Memory B cell (primary cell): ENCODE results near the gene LPCAT3.

Source experiments
- ATAC-seq: fragments of 150-1000 bp; cut with Tn5 transposase; 2 replicates; pipeline ENCODE4 v1.10.0; 2021; ENCODE audit warnings: low read depth, mild to moderate bottlenecking, moderate library complexity
- DNase-seq, 2 donors: peaks; one replicate each; pipeline ENCODE4 v3.0.0; 2022; ENCODE audit warnings: low spot score in 2 of 2
- H3K27ac Mint-ChIP-seq: one replicate; pipeline ENCODE4 v1.8.0; 2022; ENCODE audit warnings: mild to moderate bottlenecking, moderate library complexity, mixed read lengths
- H3K27me3 Mint-ChIP-seq: one replicate; pipeline ENCODE4 v1.8.0; 2022; ENCODE audit warnings: mixed read lengths
- H3K36me3 Mint-ChIP-seq: one replicate; pipeline ENCODE4 v1.8.0; 2022; ENCODE audit warnings: mild to moderate bottlenecking, mixed read lengths
- H3K4me1 Mint-ChIP-seq: one replicate; pipeline ENCODE4 v1.8.0; 2022; ENCODE audit warnings: mixed read lengths
- H3K4me3 Mint-ChIP-seq: one replicate; pipeline ENCODE4 v1.8.0; 2022; ENCODE audit warnings: mild to moderate bottlenecking, moderate library complexity, mixed read lengths
- H3K9me3 Mint-ChIP-seq: one replicate; pipeline ENCODE4 v1.8.0; 2022; ENCODE audit warnings: mixed read lengths

The LPCAT3 gene

DNA sequence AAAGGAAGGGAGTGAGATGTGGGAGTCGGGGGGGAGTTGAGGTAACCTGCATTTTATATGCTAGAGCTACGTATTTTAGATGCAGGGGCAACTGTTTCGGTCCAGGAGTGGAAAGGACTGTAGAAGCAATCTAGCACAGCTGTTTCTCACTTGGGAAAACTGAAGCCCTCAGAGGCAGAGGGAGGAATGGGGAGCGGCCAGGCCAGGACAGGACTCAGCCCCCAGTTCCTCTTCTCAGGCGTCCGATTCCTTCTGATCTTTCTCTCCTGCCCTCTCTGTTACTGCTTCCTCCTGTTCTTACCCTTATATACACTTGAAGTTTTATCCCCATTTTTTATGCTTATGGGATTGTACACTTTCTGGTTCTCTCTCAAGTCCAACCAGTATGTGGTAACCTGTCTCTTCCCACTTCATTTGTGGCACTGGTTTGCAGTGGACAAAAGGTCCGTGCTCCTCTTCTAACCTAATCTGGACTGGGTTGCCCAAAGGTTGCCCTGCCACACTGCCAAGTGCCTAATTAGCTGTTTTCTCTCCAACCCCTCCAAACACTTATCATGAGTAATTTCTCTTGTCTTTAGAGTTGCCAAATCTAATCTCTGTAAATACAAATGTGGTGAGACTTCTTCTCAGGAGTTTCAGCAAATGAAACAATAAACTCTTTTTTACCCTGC, 16.2 kb downstream of the LPCAT3 start:
- DNase-seq (no peak), ATAC-seq (no peak)
- Mint-ChIP-seq H3K36me3 (peaks cover 10% of the 10 kb centered on the region), H3K4me1 (peaks cover 11% of the 10 kb centered on the region), H3K27me3 (no peaks in the 10 kb centered on the region), H3K27ac (no peak overlapping the region), H3K9me3 (no peaks in the 10 kb centered on the region), H3K4me3 (no peak overlapping the region)

DNA sequence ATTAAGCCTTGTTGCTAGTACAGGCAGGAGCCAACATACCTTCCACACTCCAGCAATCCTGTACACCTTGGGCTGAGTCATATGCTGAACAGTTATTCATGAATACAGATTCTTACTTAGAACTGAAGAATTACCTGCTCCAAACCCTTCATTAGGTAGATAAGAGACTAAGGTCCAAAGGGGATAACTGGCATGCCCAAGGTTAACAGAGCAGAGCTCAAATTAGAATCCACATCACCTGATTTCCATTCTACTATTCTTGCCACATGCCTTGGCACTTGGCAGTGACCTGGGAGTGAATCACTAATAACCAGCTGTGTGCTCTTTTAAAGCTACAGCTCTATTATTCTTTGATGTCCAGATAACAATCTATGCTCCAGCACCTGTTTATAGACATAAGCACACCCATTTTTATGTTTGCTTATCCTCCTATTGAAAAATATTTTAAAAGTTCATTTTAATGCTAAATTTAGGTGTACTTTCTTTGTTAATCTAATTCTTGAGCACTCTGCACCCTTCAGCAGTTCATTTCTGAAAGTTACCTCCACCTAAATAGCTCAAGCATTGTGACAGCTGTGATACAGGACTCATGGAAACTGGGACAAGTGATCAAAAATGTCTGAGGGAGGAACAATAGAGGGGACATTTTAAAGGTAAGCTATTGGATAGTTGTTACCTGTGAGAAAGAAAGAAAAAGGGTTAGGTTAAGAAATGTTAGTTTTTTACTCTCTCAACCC, 19.4 kb downstream of the LPCAT3 start:
- H3K9me3 Mint-ChIP-seq = no peaks in the 10 kb centered on the region
- no peaks in the 10 kb centered on the region for H3K27me3 Mint-ChIP-seq
- H3K4me1 Mint-ChIP-seq = peaks cover 6% of the 10 kb centered on the region
- H3K4me3 Mint-ChIP-seq = no peak overlapping the region
- DNase-seq = no peak
- peaks cover 17% of the 10 kb centered on the region for H3K36me3 Mint-ChIP-seq
- no peak overlapping the region for H3K27ac Mint-ChIP-seq
- no peak for ATAC-seq

DNA sequence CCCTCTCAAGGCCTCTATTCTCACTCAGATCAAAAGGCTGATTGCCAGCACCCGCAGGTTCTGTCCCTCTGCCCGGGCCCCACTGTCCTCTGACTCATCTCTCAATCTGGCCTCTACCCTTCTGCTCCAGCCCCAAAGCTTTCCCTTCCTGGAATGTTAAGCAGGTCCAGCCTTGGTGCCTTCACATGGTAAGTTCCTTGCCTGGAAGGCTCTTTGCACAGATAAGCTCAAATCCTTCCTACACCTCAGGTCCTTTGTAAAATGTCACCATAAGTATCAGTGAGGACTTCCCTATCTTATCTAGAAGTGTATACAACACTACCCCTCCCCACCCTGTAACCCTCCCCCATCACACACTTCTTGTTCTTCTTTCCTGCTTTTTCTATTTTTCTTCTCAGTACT, 22.2 kb downstream of the LPCAT3 start:
- ATAC-seq (no peak), DNase-seq (no peak)
- Mint-ChIP-seq H3K9me3 (no peaks in the 10 kb centered on the region), H3K27ac (no peak overlapping the region), H3K36me3 (peaks cover 15% of the 10 kb centered on the region), H3K4me3 (no peak overlapping the region), H3K27me3 (no peaks in the 10 kb centered on the region), H3K4me1 (no peaks in the 10 kb centered on the region)

DNA sequence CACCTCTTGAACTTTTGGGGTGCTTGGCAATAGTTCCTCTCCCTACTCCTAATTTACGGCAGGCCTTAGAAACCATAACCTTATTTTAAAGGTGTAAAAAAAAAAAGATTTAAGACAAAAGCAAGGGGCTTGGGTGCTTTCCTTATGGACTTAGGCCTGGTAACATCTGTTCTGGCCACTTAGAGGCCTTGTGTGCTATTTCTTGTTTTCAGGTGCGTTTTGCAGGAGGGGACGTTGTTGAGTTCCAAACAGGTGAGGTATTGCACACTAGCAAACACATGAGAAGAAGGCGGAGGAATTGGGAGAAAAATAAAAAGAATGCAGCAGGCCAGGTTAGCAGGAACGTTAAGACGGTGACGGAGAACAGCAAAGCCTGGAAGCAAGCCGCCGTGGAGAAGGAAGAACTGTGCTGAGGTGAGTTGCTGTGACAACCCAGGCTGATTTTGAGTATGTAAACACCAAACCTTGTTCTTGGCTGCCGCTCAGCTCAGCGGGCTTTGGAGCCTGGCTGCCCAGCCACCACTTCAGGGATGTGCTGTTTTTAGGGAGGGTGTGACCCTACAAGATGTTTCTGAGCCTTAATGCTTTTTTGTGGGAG, 30.2 kb downstream of the LPCAT3 start:
- Mint-ChIP-seq H3K4me1 (no peaks in the 10 kb centered on the region), H3K27ac (no peak overlapping the region), H3K4me3 (no peak overlapping the region), H3K36me3 (peaks cover 5% of the 10 kb centered on the region), H3K9me3 (no peaks in the 10 kb centered on the region), H3K27me3 (no peaks in the 10 kb centered on the region)
- DNase-seq (no peak), ATAC-seq (no peak)

DNA sequence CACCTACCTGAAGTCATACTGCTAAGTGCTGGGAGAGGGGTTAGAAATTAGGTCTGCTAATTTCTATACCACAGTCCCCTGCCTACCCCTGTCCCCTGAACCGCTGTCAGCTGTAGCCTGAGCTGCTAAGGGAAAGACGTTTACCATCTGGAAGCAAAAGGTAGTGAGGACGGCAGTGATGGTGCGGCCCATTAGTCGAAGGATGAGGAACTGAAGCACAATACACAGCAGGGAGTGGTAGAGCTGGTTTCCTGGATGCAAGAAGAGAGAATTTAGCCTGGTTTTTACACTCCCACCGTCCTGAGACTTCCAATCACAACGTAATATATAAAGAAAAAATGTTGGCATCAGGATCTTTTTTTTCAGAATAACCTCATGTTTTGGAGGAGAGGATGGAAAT, 35.7 kb downstream of the LPCAT3 start:
- no peaks in the 10 kb centered on the region for H3K27me3 Mint-ChIP-seq
- DNase-seq = no peak
- H3K27ac Mint-ChIP-seq = no peak overlapping the region
- H3K4me3 Mint-ChIP-seq = no peak overlapping the region
- no peaks in the 10 kb centered on the region for H3K9me3 Mint-ChIP-seq
- no peak for ATAC-seq
- H3K4me1 Mint-ChIP-seq = no peaks in the 10 kb centered on the region
- peaks cover 8% of the 10 kb centered on the region for H3K36me3 Mint-ChIP-seq

DNA sequence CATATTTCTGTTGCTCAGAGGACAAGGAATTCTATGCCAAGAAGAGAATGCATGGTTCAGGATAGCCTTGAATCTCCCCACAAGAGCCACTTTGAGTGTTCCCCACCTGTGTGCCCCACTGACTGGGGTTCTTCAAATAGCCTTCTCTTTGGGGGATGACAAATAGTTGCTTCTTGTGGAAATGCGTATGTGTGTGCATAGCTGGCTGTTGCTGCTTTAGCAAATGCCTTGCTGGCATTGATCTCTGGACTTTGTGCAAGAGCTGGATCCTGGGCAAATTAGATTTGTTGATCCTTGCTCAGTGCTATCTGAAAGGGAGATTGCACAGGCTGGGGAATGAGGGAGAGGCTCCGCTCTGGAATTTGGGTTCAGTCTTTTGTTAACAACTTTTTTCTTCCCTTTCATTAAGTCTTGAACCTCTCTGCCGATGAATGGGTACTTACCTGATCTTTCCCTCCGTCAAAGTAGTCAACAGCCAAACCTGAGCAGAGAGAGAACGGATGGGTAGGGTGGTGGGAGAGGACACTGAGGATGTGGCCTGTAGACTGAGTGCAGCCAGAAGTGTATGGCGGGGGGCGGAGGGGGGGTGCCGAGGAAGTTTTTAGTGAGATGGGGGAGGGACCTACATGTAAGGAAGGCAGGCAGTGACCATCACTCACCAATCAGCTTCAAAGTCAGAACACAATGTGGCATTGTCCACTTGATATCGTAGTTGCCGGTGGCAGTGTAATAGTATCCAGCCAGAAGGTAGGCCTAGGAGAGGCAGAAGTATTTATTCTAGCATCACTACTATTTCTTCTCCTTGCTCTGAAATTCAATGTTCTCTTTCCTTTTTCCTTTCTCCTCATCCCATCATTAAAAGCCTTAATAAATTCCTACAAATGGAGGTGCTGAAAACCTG, 36.9 kb downstream of the LPCAT3 start:
- Mint-ChIP-seq H3K9me3 (no peaks in the 10 kb centered on the region), H3K4me1 (no peaks in the 10 kb centered on the region), H3K4me3 (no peak overlapping the region), H3K27ac (peak overlapping the region; percentile 14), H3K36me3 (peaks cover 10% of the 10 kb centered on the region), H3K27me3 (no peaks in the 10 kb centered on the region)
- ATAC-seq = no peak
- DNase-seq = no peak

DNA sequence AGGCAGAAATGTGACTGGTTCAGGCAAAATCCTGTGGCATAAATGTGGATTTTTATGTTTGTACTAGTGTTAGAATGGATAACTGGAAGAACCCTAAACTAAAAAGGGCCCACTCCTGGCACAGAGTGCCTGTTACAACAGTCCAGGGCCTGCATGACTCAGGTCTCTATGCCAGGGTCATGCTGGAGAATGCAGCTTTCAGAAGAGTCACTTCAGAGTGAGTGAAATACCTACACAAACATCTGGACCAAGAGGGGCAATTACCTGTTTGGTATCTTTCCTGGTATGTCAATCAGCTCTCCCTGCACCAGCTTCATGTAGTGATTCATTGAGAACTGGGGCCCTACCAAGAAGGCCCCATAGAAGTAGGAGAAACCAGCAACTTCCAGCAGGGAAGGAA, 37.5 kb downstream of the LPCAT3 start:
- no peak for DNase-seq
- Mint-ChIP-seq H3K9me3 (no peaks in the 10 kb centered on the region), H3K4me1 (no peaks in the 10 kb centered on the region), H3K27me3 (no peaks in the 10 kb centered on the region), H3K36me3 (peaks cover 13% of the 10 kb centered on the region), H3K27ac (no peak overlapping the region), H3K4me3 (no peak overlapping the region)
- ATAC-seq = no peak

DNA sequence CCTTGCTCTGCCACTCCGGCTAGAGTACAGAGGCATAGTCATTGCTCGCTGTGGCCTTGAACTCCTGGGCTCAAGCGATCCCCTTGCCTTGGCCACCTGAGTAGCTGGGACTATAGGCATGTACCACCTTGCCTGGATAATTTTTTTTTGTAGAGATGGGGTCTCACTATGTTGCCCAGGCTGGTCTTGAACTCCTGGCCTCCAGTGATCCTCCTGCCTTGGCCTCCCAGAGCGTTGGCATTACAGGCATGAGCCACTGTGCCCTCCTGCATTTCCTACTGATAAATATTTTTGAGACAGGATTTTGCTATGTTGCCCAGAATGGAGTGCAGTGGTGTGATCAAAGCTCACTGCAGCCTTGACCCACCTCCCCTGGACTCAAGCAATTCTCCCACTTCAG, 38.2 kb downstream of the LPCAT3 start:
- Mint-ChIP-seq H3K27ac (no peak overlapping the region), H3K4me1 (no peaks in the 10 kb centered on the region), H3K9me3 (no peaks in the 10 kb centered on the region), H3K4me3 (no peak overlapping the region), H3K27me3 (no peaks in the 10 kb centered on the region), H3K36me3 (peaks cover 13% of the 10 kb centered on the region)
- DNase-seq (no peak), ATAC-seq (no peak)

DNA sequence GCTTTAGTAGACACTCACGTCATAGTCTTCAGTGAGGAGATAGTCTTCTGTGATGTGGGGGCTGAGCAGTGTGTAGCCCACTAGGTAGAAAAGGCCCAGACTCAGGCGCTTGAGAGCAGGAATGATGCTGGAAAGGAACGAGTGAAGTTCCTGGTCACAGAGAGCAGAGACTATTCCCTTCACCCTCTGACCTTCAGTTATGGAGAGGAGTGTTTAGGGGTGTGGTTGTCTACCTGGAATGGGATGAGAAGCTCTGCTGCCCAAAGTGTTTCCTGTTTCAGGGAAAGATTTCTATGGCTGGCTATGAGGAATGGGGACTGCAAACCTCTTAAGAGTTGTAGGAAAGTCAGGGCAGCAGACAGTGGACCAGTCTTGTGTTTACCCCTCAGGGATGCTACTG, 38.8 kb downstream of the LPCAT3 start:
- Mint-ChIP-seq H3K27ac (peak overlapping the region; percentile 17), H3K9me3 (no peaks in the 10 kb centered on the region), H3K27me3 (no peaks in the 10 kb centered on the region), H3K4me1 (no peaks in the 10 kb centered on the region), H3K36me3 (peaks cover 15% of the 10 kb centered on the region), H3K4me3 (no peak overlapping the region)
- ATAC-seq = no peak
- no peak for DNase-seq

DNA sequence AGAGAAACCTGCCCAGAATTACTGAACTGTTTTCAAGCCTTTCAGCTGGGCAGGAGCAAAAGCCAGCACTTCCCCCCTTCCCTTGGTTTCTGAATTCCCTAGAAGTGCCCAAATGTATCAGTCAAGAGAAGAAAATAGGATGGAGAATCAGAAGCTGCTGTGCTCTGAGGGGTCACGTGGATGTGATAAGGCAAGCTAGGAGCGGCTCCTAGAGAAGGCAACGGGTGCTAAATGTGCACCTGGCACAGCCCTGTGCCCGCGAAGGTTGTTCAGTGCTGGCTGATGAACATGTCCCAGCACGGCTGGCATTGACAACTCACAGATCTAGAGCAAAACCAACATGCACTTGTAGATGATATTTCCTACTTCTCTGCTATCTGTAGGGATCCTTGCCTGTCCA, 39.3 kb downstream of the LPCAT3 start:
- Mint-ChIP-seq H3K27me3 (no peaks in the 10 kb centered on the region), H3K9me3 (no peaks in the 10 kb centered on the region), H3K4me3 (no peak overlapping the region), H3K4me1 (no peaks in the 10 kb centered on the region), H3K36me3 (peaks cover 15% of the 10 kb centered on the region), H3K27ac (peak overlapping the region; percentile 14)
- no peak for ATAC-seq
- DNase-seq = no peak

DNA sequence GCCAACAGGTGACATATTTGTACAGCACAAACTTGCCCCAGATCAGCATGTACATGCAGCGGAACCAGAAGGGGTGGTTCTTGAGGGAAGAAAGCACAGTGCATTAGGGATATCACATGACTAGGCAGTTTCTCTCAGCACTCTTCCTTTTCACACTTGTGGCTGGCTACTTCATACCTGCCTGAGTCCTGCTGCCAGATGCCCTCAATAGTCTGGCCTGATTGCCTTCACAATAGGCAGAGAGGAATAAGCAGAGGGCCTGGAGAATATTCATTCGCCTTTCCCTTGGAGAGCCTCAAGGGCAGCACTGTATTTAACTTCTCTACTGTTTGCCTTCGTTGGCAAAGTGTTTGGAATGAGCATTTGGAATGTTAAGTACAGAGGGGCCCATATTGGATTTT, 39.7 kb downstream of the LPCAT3 start:
- DNase-seq (no peak), ATAC-seq (no peak)
- Mint-ChIP-seq H3K27me3 (no peaks in the 10 kb centered on the region), H3K36me3 (peaks cover 15% of the 10 kb centered on the region), H3K4me1 (no peaks in the 10 kb centered on the region), H3K4me3 (no peak overlapping the region), H3K9me3 (no peaks in the 10 kb centered on the region), H3K27ac (peak overlapping the region; percentile 14)

DNA sequence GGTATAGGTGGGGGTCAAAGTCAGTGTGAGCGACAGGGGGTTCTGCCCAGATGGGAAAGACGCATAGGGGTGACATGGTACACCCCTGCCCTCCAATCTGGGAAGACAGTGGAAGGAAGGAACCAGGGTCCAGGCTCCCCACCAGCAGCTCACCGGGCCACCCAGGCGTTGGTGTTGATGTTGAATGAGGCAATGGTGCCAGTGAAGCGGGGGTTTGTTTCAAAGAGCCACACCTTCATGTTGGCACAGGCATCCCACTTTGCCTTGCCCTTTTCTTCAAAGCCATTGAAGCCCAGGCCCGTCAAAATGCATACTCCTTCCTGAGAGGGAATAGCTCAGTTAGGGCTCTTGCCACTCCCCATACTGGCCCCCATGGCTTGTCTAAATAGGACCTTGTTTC, 40.1 kb downstream of the LPCAT3 start:
- H3K9me3 Mint-ChIP-seq = no peaks in the 10 kb centered on the region

DNA sequence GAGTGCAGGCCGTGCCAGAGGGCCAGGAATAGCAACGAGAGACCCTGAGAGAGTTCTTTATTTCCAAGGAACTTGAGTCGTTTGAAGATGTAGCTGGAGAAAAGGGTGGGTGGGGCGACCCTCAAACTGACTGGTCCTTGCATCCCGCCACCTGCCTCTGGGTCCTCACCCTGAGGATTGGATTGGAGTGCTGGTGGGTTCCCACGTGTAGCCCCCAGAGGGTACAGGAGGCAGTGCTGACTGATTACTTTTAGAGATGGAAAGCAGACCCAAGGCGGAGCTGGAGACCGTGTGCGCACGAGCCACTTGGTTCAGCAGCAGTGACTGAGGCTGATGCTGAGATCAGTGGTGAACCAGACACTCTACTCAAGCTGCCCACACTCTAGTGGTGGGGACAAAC, 40.6 kb downstream of the LPCAT3 start:
- ATAC-seq = no peak
- Mint-ChIP-seq H3K27me3 (no peaks in the 10 kb centered on the region), H3K36me3 (peaks cover 14% of the 10 kb centered on the region), H3K4me1 (peaks cover 4% of the 10 kb centered on the region), H3K27ac (no peak overlapping the region), H3K9me3 (no peaks in the 10 kb centered on the region), H3K4me3 (no peak overlapping the region)
- no peak for DNase-seq

More for the DNA sequence above, 40.1 kb downstream of the LPCAT3 start:
- no peaks in the 10 kb centered on the region for H3K27me3 Mint-ChIP-seq
- H3K4me3 Mint-ChIP-seq = no peak overlapping the region
- DNase-seq (no peak), ATAC-seq (no peak)
- no peak overlapping the region for H3K27ac Mint-ChIP-seq
- H3K36me3 Mint-ChIP-seq = peaks cover 14% of the 10 kb centered on the region
- peaks cover 2% of the 10 kb centered on the region for H3K4me1 Mint-ChIP-seq
